Measurements from ENCODE around the gene SPOCK3.

DNA sequence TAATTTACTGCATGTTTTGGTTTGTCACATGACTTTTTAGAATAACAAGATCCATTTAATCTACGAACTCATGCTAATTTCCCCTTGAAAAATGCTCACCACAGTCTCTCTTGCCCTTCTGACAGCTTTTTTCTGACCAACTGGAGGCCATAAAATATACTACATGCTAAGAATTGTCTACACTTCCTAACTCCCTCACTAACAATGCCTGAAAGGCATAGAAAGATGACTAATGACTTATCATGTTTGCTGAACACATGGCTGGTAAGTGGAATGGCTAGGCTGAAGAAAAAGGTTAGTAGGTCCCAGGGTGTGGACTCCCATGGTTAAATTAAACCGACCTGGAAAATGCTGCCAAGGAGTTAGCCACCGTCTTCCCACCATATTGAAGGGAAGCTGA lies 309.9 kb downstream of the SPOCK3 start:
- TF ChIP-seq POLR2AphosphoS5 (IDR thresholded peaks at IDR 0.05; ENCODE audit: borderline replicate concordance, low read depth, low read length) (no peak), EZH2 (IDR thresholded peaks at IDR 0.05) (no peak)
